ENCODE results near the gene CYP24A1. TPM values are rescaled to one million over a fixed set of nuclear protein-coding genes. Genes with fewer than 3 reads are reported as not detected.

The CYP24A1 gene
- total and polyA plus RNA-seq, 2 of the 13 experiments (the other 11 are each of a cell fraction or from before 2014, with no cell fraction given), result 9.4 to 32.7 TPM

GRCh38 chr20:54151511-54152226 lies 22.1 kb downstream of the CYP24A1 start:
- ATAC-seq (no peak), FAIRE-seq (no peak), DNase-seq (ENCODE audit: low spot score) (no peak)
- Histone ChIP-seq H3K4me3 (replicated peaks in 1 of 3; ENCODE audit: insufficient read depth in 1 of 3, low read depth in 2 of 3, low read length in 3 of 3) (no peak overlapping the region), H3K9ac (ENCODE audit: insufficient read depth, low read depth, low read length) (no peak overlapping the region), H3K4me2 (ENCODE audit: low read depth, low read length) (no peak overlapping the region), H3K79me2 (ENCODE audit: insufficient read depth, low read length) (no peaks in the 10 kb centered on the region), H2AFZ (ENCODE audit: low read length) (peak overlapping the region; percentile 4), H3K27me3 (ENCODE audit: control insufficient read depth in 1 of 2, insufficient read depth in 2 of 2, low read length in 2 of 2) (no peaks in the 10 kb centered on the region), H3K9me3 (ENCODE audit: low read length) (no peaks in the 10 kb centered on the region), H3K4me1 (ENCODE audit: insufficient read depth, low read length) (peaks cover 24% of the 10 kb centered on the region), H3K36me3 (replicated peaks in 1 of 2; ENCODE audit: control insufficient read depth in 1 of 2, insufficient read depth in 2 of 2, low read length in 2 of 2) (no peaks in the 10 kb centered on the region), H4K20me1 (ENCODE audit: insufficient read depth, low read length) (no peaks in the 10 kb centered on the region), H3K27ac (ENCODE audit: extremely low read length, insufficient read depth, low read length) (no peak overlapping the region)
- POLR2A ChIA-PET, result no interaction called here
- 96% methylated on average over 12 of the region's 12 CpGs for WGBS (ENCODE audit: low lambda C conversion rate)
- TF ChIP-seq CSRNP2 (CRISPR knock-in tag; conservative IDR thresholded peaks at IDR 0.05; ENCODE audit: low read depth) (no peak), ZNF687 (CRISPR knock-in tag; IDR thresholded peaks at IDR 0.05) (0 out of 2 replicates have a peak, but pooled peaks have one; percentile 13), POLR2AphosphoS5 (IDR thresholded peaks at IDR 0.05; ENCODE audit: low read depth, low read length) (no peak), ZNF703 (CRISPR knock-in tag; IDR thresholded peaks at IDR 0.05; ENCODE audit: borderline replicate concordance) (no peak), THAP8 (CRISPR knock-in tag; IDR thresholded peaks at IDR 0.05; ENCODE audit: borderline replicate concordance) (no peak), ZBTB39 (CRISPR knock-in tag; IDR thresholded peaks at IDR 0.05) (no peak), HNF1B (CRISPR knock-in tag; IDR thresholded peaks at IDR 0.05) (no peak), ZNF660 (CRISPR knock-in tag; IDR thresholded peaks at IDR 0.05; ENCODE audit: borderline replicate concordance, low read depth) (no peak)
- CTCF ChIA-PET (ENCODE audit: low intra/inter-chr PET ratio, low total read pairs), result no interaction called here
- BruUV-seq (replicated peaks), result no TSS peak
- intact Hi-C loops (cut with micrococcal nuclease; ENCODE audit: unreplicated experiment) (no loop called here), in situ Hi-C loops (cut with HindIII; ENCODE audit: extremely low pct_ligation_motif_present, low pct_unique_long_range_greater_than_20kb) (no loop called here)
